ENCODE measurements around the gene RFTN1. TPM values are rescaled to one million over a fixed set of nuclear protein-coding genes. Genes with fewer than 3 reads are reported as not detected.

The RFTN1 gene
- total and polyA plus RNA-seq, 10 of the 15 experiments (the other 5 are each of a cell fraction or from before 2014, with no cell fraction given) = 20.6 to 213 (median 147) TPM

DNA sequence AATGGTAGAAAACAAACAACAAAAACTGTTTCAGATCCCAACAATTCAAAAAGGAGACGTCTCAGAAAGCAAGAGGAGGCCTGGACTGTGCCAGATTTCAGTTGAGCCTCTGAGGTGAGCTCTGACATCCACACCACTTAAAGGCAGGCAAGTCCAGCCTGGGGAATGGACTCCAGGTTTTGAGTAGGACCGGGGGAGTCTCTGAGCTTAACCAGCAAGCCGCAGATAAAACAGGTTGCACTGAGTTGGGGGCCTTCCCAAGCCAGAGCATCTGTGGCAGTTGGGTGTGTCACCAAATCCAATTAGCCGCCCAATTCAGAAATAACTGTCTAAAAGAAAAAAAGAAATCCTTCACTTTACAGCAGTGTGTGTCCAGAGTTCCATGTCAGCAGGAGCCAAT lies 193.8 kb downstream of the RFTN1 start:
- H3K79me2 ChIP-seq (ENCODE audit: control insufficient read depth, insufficient read depth, low read length) = no peaks in the 10 kb centered on the region
- ChIA-PET RAD21 (ENCODE audit: unreplicated experiment) (interaction anchor here (1.3 to 1.5 kb wide), 2 partner anchors 16 to 231 kb away, joined by 3 to 4 read pairs; no protein-coding TSS in a partner anchor), CTCF (interaction anchor here (0.9 to 4.8 kb wide), 12 partner anchors 9 to 374 kb away, joined by 3 to 32 read pairs (median 4); partner anchors contain the start of genes DPH3 and OXNAD1), POLR2A (interaction anchor here (1.0 to 1.5 kb wide), 2 partner anchors 13 to 24 kb away, joined by 3 to 6 read pairs; no protein-coding TSS in a partner anchor), SMC1A (ENCODE audit: uncharacterized antibody, unreplicated experiment) (interaction anchor here (1.2 to 4.0 kb wide), 5 partner anchors 17 to 231 kb away, joined by 3 to 15 read pairs (median 6); no protein-coding TSS in a partner anchor)
- H4K20me1 ChIP-seq (ENCODE audit: control insufficient read depth, insufficient read depth) = no peaks in the 10 kb centered on the region
- FAIRE-seq = no peak
- DNase-seq (ENCODE audit: low read depth, low spot score) = no peak
- no peak for ATAC-seq
- no peaks in the 10 kb centered on the region for H3K4me1 ChIP-seq (ENCODE audit: control insufficient read depth, insufficient read depth, low read length)
- intact Hi-C loops (cut with micrococcal nuclease; ENCODE audit: unreplicated experiment) = loop anchor here (1.0 kb wide), 1 partner anchor 29 kb away; no protein-coding TSS in a partner anchor
- WGBS (ENCODE audit: insufficient coverage, insufficient replicate concordance, low lambda C conversion rate, missing lambda C conversion rate) = 99% methylated on average over 4 of the region's 4 CpGs
- BruUV-seq (replicated peaks) = no TSS peak
- H3K27ac ChIP-seq (ENCODE audit: control insufficient read depth, insufficient read depth) = no peak overlapping the region
- H2AFZ ChIP-seq (ENCODE audit: control insufficient read depth, low read depth, low read length) = no peak overlapping the region
- no peaks in the 10 kb centered on the region for H3K9me3 ChIP-seq (replicated peaks; ENCODE audit: control insufficient read depth, insufficient read depth, low read length)
- TF ChIP-seq RUNX3 (IDR thresholded peaks at IDR 0.05; ENCODE audit: low read length) = no peak
- no peak for TF ChIP-seq BMI1 (IDR thresholded peaks at IDR 0.05; ENCODE audit: borderline replicate concordance)
- no peak for TF ChIP-seq YBX1 (IDR thresholded peaks at IDR 0.05)
- no peak for TF ChIP-seq BHLHE40 (IDR thresholded peaks at IDR 0.05; ENCODE audit: borderline replicate concordance in 1 of 2, low read depth in 2 of 2, low read length in 1 of 2)
- no peak for TF ChIP-seq NR2C2 (IDR thresholded peaks at IDR 0.05; ENCODE audit: borderline replicate concordance, control insufficient read depth, insufficient read length, low read depth)
- TF ChIP-seq PAX5 (IDR thresholded peaks at IDR 0.05; ENCODE audit: borderline replicate concordance, low read depth, low read length) = no peak
- TF ChIP-seq JUND (IDR thresholded peaks at IDR 0.05; ENCODE audit: low read depth, low read length) = no peak
- no peak for TF ChIP-seq EP300 (IDR thresholded peaks at IDR 0.05; ENCODE audit: borderline replicate concordance in 1 of 2, control insufficient read depth in 1 of 2, low read depth in 2 of 2, low read length in 2 of 2)
- no peak overlapping the region for H3K9ac ChIP-seq (ENCODE audit: control insufficient read depth, insufficient read depth, low read length)
- no peak overlapping the region for H3K4me2 ChIP-seq (ENCODE audit: control insufficient read depth, insufficient read depth)
- no peak overlapping the region for H3K4me3 ChIP-seq
- in situ Hi-C loops (cut with MboI) = no loop called here
- no peaks in the 10 kb centered on the region for H3K27me3 ChIP-seq (replicated peaks in 1 of 2; ENCODE audit: control insufficient read depth in 2 of 2, insufficient read depth in 2 of 2, low read length in 1 of 2)
- H3K36me3 ChIP-seq (ENCODE audit: control insufficient read depth in 2 of 2, insufficient read depth in 2 of 2, low read length in 1 of 2) = peaks cover 42 to 51% of the 10 kb centered on the region in 2 experiments
